A673 (cell line): Measurements from ENCODE around the gene GPLD1. TPM values are rescaled to one million over a fixed set of nuclear protein-coding genes. Genes with fewer than 3 reads are reported as not detected.

ENCODE experiments used
- BruUV-seq: library from RNA; stranded (reverse); fragments of 400-500 nt; replicated peaks from 2 replicates; lab custom pipeline; 2021; lab: Mats Ljungman, UMichigan
- CTCF ChIA-PET: fragments of 300-600 bp; sonication (Branson Sonifier 250); formaldehyde crosslinking; loops from one replicate; lab custom pipeline; 2022; ENCODE audit warnings: antibody characterized with exemption; lab: Charles Lee
- POLR2A ChIA-PET: fragments of 300-600 bp; sonication (Branson Sonifier 250); formaldehyde crosslinking; loops from one replicate; lab custom pipeline; 2022; ENCODE audit warnings: antibody characterized with exemption; ENCODE audit not compliant: low non-redundant PET; lab: Charles Lee
- DNase-seq: peaks from one replicate; pipeline ENCODE4 v3.0.0-alpha.2; 2015; ENCODE audit warnings: low spot score
- H3K27ac ChIP-seq: fragments of 200-600 bp; sonication (generic); 2 replicates; pipeline ENCODE4 v1.5.1; 2016; ENCODE audit warnings: mixed run types, low read depth, mild to moderate bottlenecking, mixed read lengths, antibody characterized with exemption, low read length; ENCODE audit not compliant: poor library complexity, severe bottlenecking
- H3K27me3 ChIP-seq: fragments of 200-600 bp; sonication (generic); replicated peaks from 2 replicates; pipeline ENCODE4 v1.6.1; 2017; ENCODE audit warnings: mixed run types, low read depth, mild to moderate bottlenecking, mixed read lengths, antibody characterized with exemption, low read length; ENCODE audit not compliant: insufficient read depth, poor library complexity
- H3K36me3 ChIP-seq: fragments of 200-600 bp; sonication (generic); 2 replicates; pipeline ENCODE4 v1.6.1; 2016; ENCODE audit warnings: mixed run types, mild to moderate bottlenecking, mixed read lengths, antibody characterized with exemption, low read length; ENCODE audit not compliant: insufficient read depth, poor library complexity, severe bottlenecking
- H3K4me1 ChIP-seq: fragments of 200-600 bp; sonication (generic); 2 replicates; pipeline ENCODE4 v1.6.1; 2017; ENCODE audit warnings: mixed run types, mild to moderate bottlenecking, mixed read lengths, antibody characterized with exemption, low read length; ENCODE audit not compliant: insufficient read depth, poor library complexity, severe bottlenecking
- H3K4me3 ChIP-seq: fragments of 200-600 bp; sonication (generic); 2 replicates; pipeline ENCODE4 v1.5.1; 2016; ENCODE audit warnings: low read depth, mixed run types, mild to moderate bottlenecking, mixed read lengths, low read length; ENCODE audit not compliant: poor library complexity, severe bottlenecking
- H3K9me3 ChIP-seq: fragments of 200-600 bp; sonication (generic); 2 replicates; pipeline ENCODE4 v1.6.1; 2016; ENCODE audit warnings: mixed run types, low read depth, mild to moderate bottlenecking, mixed read lengths, antibody characterized with exemption, low read length; ENCODE audit not compliant: poor library complexity, severe bottlenecking
- EZH2 ChIP-seq: fragments of 200-600 bp; sonication (generic); IDR thresholded peaks from 2 replicates; pipeline ENCODE4 v1.6.1; 2017; ENCODE audit warnings: borderline replicate concordance, low read depth, mild to moderate bottlenecking, mixed read lengths, antibody characterized with exemption, low read length; ENCODE audit not compliant: poor library complexity, severe bottlenecking
- intact Hi-C: fragments of 100-400 bp; cut with micrococcal nuclease; formaldehyde crosslinking; loops from one replicate; pipeline ENCODE4 v1.10.0; 2022; ENCODE audit not compliant: unreplicated experiment
- total RNA-seq: library from RNA; stranded (reverse); gene quantifications from 2 replicates; pipeline ENCODE4 v1.2.3, GENCODE V29; 2021
- TF ChIP-seq, protein P1 (sequence below): fragments of 300-800, 200-600 bp; sonication (generic); conservative IDR thresholded peaks from 2 replicates; pipeline ENCODE4 v1.5.1; 2017; ENCODE audit warnings: low read depth, mild to moderate bottlenecking, antibody characterized with exemption, low read length, moderate library complexity, mixed read lengths

GPLD1 gene
- total RNA-seq, 1 experiment from 2014 or later: 1.1 TPM

DNA sequence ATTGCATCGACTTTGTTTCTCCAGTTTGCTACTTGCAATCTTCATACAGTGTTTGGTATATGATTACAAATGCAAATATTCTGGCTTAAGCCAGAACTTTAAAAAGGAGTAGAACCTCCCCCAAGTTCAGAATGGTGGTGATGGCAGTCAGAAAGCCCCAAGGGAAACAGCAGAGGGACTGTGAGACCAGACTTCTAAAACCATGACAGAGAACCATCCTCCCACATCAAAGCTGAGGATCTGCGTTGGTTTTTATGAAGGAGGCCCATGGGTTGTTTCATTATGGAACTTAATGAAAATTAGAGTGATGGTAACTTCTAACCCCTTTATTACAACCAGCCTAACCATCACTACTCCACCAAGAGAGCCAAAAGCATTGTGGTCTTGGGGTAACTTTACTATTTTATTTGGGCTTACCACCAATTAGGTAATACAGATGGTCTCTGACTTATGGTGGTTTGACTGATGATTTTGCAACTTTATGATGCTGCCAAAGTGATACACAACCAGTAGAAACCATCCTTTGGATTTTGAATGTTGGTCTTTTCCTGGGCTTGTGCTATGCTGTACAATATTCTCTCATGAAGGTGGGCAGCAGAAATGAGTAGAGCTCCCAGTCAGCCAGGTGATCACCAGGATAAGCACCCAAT lies 97.5 kb downstream of the GPLD1 start:
- DNase-seq: no peak
- BruUV-seq: no TSS peak
- H3K4me3 ChIP-seq: no peak overlapping the region
- ChIA-PET POLR2A (no interaction called here), CTCF (no interaction called here)
- no peak overlapping the region for H3K27ac ChIP-seq
- intact Hi-C loops: no loop called here
- H3K4me1 ChIP-seq: peaks cover 14% of the 10 kb centered on the region
- TF ChIP-seq EZH2: no peak
- TF ChIP-seq, protein P1, sequence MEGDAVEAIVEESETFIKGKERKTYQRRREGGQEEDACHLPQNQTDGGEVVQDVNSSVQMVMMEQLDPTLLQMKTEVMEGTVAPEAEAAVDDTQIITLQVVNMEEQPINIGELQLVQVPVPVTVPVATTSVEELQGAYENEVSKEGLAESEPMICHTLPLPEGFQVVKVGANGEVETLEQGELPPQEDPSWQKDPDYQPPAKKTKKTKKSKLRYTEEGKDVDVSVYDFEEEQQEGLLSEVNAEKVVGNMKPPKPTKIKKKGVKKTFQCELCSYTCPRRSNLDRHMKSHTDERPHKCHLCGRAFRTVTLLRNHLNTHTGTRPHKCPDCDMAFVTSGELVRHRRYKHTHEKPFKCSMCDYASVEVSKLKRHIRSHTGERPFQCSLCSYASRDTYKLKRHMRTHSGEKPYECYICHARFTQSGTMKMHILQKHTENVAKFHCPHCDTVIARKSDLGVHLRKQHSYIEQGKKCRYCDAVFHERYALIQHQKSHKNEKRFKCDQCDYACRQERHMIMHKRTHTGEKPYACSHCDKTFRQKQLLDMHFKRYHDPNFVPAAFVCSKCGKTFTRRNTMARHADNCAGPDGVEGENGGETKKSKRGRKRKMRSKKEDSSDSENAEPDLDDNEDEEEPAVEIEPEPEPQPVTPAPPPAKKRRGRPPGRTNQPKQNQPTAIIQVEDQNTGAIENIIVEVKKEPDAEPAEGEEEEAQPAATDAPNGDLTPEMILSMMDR: no peak
- H3K27me3 ChIP-seq: no peaks in the 10 kb centered on the region
- no peaks in the 10 kb centered on the region for H3K36me3 ChIP-seq
- H3K9me3 ChIP-seq: peaks cover 5% of the 10 kb centered on the region

DNA sequence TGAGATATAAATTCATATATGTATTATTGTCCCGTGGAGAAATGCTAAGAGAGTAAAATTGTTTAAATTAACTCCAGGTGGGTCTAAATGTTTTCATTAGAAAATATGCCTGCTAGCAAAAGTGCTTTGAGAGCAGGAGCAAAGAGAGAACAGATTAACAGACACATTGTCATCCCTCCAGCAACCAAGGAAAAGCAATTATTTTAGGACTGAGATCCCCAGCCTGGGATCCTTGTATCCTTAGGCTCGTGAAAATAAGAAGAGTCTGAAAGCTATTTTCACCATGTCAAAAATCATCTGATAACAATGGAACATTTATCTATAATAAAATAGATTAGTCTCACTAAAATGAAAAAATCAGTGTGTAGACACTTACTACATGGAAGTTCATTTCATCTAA lies 98.2 kb downstream of the GPLD1 start:
- no TSS peak for BruUV-seq
- peaks cover 14% of the 10 kb centered on the region for H3K4me1 ChIP-seq
- no peaks in the 10 kb centered on the region for H3K9me3 ChIP-seq
- H3K27me3 ChIP-seq: no peaks in the 10 kb centered on the region
- no peak overlapping the region for H3K4me3 ChIP-seq
- CTCF ChIA-PET: no interaction called here
- H3K36me3 ChIP-seq: no peaks in the 10 kb centered on the region
- TF ChIP-seq, protein P1: no peak
- no peak for TF ChIP-seq EZH2
- H3K27ac ChIP-seq: no peak overlapping the region
- POLR2A ChIA-PET: no interaction called here
- intact Hi-C loops: no loop called here
- DNase-seq: no peak

DNA sequence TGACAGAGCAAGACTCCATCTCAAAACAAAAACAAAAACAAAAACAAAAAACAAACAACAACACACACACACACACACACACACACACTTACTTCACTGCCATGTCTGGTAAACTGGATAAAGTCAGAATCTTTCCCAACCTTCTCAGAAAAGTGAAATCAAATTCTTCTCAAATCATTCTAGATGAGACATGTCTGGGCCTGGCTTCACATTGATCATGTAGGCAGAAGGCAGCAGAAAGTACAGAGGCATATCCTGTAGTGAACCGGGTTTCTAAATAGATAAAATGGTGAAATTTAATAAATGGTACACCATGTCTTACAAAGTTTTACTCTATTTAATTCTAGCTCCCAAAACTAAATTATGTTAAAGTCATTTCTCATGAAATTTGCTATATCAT lies 101.6 kb downstream of the GPLD1 start:
- peak overlapping the region; percentile 40 for H3K27ac ChIP-seq
- POLR2A ChIA-PET: no interaction called here
- no peak for DNase-seq
- intact Hi-C loops: no loop called here
- peaks cover 18% of the 10 kb centered on the region for H3K4me1 ChIP-seq
- TF ChIP-seq, protein P1: no peak
- TF ChIP-seq EZH2: no peak
- no peak overlapping the region for H3K4me3 ChIP-seq
- BruUV-seq: no TSS peak
- no peaks in the 10 kb centered on the region for H3K27me3 ChIP-seq
- CTCF ChIA-PET: no interaction called here
- no peaks in the 10 kb centered on the region for H3K36me3 ChIP-seq
- no peaks in the 10 kb centered on the region for H3K9me3 ChIP-seq
